Neutrophil (primary cell): ENCODE measurements around the gene ANO1.

ENCODE experiments used
- H3K27ac ChIP-seq: fragments of 200-600 bp; sonication (generic); 2 replicates; pipeline ENCODE4 v1.5.1; 2016; ENCODE audit warnings: mild to moderate bottlenecking, moderate library complexity
- H3K27me3 ChIP-seq: fragments of 200-600 bp; sonication (generic); 2 replicates; pipeline ENCODE4 v1.6.0; 2016; ENCODE audit warnings: mild to moderate bottlenecking
- H3K36me3 ChIP-seq: fragments of 200-600 bp; sonication (generic); 2 replicates; pipeline ENCODE4 v1.5.1; 2017
- H3K4me1 ChIP-seq, 2 experiments: fragments of 200-600 bp in 1 of 2; sonication (generic) in 1 of 2; 1 replicate in 1 of 2; 2 replicates in 1 of 2; pipeline versions ENCODE4 v1.5.1 to v1.6.1; 2013 to 2016; ENCODE audit warnings: low read depth in 1 of 2, low read length in 1 of 2, mild to moderate bottlenecking in 1 of 2, moderate library complexity in 1 of 2; ENCODE audit not compliant: control insufficient read depth in 1 of 2, insufficient read depth in 1 of 2
- H3K4me3 ChIP-seq, 2 experiments: fragments of 200-600 bp in 1 of 2; sonication (generic) in 1 of 2; 1 replicate in 1 of 2; 2 replicates in 1 of 2; pipeline ENCODE4 v1.5.1; 2013 to 2016; ENCODE audit warnings: low read depth in 1 of 2, low read length in 1 of 2, mild to moderate bottlenecking in 1 of 2, moderate library complexity in 1 of 2
- H3K9me3 ChIP-seq: fragments of 200-600 bp; sonication (generic); 2 replicates; pipeline ENCODE4 v1.5.1; 2016
- TF ChIP-seq, protein P1 (sequence below): fragments of 200-600 bp; sonication (generic); IDR thresholded peaks from 2 replicates; pipeline ENCODE4 v1.5.1; 2016; ENCODE audit warnings: antibody characterized with exemption

The ANO1 gene

DNA sequence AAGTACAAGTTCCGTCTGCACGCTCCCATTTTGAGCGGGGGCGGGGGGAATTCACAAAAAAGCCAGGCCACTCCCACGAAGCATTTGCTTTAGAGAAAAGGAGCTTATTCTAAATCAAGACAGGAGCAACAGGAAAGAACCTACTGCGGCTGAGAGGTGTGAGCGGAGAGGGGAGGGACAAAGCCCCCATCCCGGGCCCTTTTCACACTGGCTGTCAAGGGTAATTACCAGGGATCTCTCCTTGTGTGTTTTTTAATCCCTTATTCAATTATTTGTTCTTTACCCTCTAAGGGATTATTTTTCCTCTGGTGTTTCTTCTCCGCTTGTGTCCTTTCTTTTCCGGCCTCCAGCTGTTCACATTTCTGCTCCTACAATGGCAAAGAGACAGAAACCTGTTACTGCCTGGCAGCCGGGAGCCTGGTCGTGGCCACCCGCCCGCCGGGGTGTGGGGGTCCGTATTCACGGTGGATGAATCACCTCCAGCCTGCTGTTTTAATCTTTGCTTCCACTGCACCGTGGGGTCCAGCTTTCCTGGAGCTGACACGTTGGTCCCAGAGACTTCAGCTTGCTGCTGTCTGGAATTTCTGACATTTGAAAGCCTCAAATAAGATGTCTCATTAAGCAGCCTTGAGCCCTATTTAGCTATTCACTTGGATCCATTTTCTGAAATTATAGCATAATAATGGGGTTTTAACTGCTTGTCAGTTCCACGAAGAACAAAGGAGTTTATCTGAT lies 63.5 kb downstream of the ANO1 start:
- H3K4me3 ChIP-seq = no peak overlapping the region
- H3K27me3 ChIP-seq = peaks cover 71% of the 10 kb centered on the region
- no peaks in the 10 kb centered on the region for H3K36me3 ChIP-seq
- TF ChIP-seq, protein P1, sequence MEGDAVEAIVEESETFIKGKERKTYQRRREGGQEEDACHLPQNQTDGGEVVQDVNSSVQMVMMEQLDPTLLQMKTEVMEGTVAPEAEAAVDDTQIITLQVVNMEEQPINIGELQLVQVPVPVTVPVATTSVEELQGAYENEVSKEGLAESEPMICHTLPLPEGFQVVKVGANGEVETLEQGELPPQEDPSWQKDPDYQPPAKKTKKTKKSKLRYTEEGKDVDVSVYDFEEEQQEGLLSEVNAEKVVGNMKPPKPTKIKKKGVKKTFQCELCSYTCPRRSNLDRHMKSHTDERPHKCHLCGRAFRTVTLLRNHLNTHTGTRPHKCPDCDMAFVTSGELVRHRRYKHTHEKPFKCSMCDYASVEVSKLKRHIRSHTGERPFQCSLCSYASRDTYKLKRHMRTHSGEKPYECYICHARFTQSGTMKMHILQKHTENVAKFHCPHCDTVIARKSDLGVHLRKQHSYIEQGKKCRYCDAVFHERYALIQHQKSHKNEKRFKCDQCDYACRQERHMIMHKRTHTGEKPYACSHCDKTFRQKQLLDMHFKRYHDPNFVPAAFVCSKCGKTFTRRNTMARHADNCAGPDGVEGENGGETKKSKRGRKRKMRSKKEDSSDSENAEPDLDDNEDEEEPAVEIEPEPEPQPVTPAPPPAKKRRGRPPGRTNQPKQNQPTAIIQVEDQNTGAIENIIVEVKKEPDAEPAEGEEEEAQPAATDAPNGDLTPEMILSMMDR = no peak
- H3K27ac ChIP-seq = no peak overlapping the region
- H3K4me1 ChIP-seq = no peaks in the 10 kb centered on the region
- H3K9me3 ChIP-seq = no peaks in the 10 kb centered on the region

DNA sequence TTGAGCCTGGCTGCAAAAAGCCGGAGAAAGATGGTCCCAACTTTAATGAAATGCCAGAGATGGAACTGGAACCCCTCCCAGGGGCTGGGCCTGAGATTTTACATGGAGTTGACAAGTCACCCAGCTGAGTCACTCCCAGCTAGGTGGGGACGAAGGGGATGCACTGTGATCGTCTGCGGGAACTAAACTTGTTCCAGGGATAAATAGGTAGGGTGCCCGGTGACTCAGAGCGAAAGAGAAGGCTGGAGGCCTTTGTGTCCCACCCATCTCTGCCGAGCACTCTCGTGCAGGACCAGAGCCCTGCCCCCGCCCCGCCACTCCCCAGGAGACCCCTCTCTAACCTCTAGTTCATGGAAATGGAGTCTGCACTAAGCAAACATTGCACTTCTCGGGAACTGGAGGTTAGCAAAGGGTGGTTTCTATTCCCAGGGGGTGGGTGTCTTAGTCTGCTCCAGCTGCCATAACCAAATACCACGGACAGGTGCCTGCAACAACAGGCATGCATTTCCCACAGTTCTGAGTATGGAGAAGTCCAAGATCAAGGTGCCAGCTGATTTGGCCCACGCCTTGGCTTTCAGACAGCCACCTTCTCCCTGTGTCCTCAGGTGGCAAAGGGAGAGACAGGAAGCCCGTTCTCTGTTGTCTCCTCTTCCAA lies 64.2 kb downstream of the ANO1 start:
- Histone ChIP-seq H3K27ac (no peak overlapping the region), H3K27me3 (peaks cover 78% of the 10 kb centered on the region), H3K4me3 (no peak overlapping the region), H3K9me3 (no peaks in the 10 kb centered on the region), H3K4me1 (no peaks in the 10 kb centered on the region), H3K36me3 (no peaks in the 10 kb centered on the region)
- TF ChIP-seq, protein P1 = no peak

DNA sequence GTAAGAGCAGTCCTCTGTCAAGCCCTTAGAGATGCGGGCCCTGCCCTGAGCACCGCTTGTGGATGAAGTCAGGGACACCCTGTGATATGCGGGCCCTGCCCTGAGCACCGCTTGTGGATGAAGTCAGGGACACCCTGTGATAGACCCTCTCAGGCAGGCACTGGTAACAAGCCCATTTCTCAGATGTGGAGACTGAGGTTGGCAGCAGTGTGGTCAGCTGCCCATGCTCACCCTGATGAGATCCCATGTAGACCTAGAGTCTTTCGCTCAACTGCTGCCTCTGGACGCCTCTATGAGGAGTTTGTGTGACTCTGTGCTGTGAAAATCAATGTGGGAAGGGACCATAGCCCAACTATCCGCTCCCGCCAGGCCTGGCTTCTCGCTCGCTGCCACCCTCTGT lies 66.1 kb downstream of the ANO1 start:
- Histone ChIP-seq H3K9me3 (no peaks in the 10 kb centered on the region), H3K4me3 (no peak overlapping the region), H3K27me3 (peaks cover 88% of the 10 kb centered on the region), H3K36me3 (no peaks in the 10 kb centered on the region), H3K4me1 (no peaks in the 10 kb centered on the region), H3K27ac (no peak overlapping the region)
- TF ChIP-seq, protein P1 = no peak

DNA sequence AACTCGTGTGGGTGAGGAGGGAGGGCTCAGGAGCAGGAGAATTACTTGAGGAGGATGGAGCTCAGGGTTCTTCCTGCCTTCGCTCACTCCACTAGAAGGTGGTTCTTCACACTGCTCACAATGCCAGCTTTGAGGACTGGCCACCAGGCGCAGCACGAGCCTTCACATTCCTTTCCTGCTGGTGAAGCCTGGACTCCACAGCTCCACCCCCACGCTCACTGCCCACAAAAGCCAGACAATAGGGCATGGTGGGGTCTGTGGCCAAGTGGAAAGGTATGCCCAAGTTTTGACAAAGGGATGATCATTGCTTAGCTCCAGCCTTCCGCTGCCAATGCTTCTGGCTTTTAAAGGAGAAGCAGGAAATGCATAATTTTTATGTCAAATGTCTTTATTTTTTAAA lies 67.0 kb downstream of the ANO1 start:
- Histone ChIP-seq H3K36me3 (no peaks in the 10 kb centered on the region), H3K27me3 (peaks cover 81% of the 10 kb centered on the region), H3K4me1 (no peaks in the 10 kb centered on the region), H3K4me3 (no peak overlapping the region), H3K27ac (no peak overlapping the region), H3K9me3 (no peaks in the 10 kb centered on the region)
- TF ChIP-seq, protein P1 = no peak

DNA sequence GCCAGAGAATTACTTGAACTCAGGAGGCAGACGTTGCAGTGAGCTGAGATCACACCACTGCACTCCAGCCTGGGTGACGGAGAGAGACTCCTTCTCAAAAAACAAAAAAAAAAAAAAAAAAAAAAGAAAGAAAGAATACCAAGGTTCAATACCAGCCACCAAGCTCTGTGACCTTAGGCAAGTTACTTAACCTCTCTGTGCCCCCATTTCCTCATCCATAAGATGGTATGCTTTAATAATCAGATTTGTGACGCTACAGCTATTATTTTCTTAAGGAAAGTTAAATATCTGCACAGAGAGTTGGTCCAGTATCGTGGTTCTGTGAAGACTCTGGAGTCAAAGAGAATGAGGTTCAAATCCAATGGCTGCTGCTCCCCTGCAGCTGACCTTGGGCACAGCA lies 67.7 kb downstream of the ANO1 start:
- no peaks in the 10 kb centered on the region for H3K9me3 ChIP-seq
- H3K27ac ChIP-seq = no peak overlapping the region
- TF ChIP-seq, protein P1 = no peak
- no peaks in the 10 kb centered on the region for H3K36me3 ChIP-seq
- H3K4me3 ChIP-seq = no peak overlapping the region
- H3K4me1 ChIP-seq = no peaks in the 10 kb centered on the region
- peaks cover 73% of the 10 kb centered on the region for H3K27me3 ChIP-seq
